Stomach (tissue), 4 donors: Measurements from ENCODE around the gene TRH.

Experiments
- CTCF ChIP-seq, 7 experiments: fragments of 450-650 bp in 4 of 7; fragments of 200-600 bp in 3 of 7; sonication (generic) in 3 of 7; IDR thresholded peaks; one replicate each; pipeline ENCODE4 v1.5.1; 2016 to 2019; ENCODE audit warnings: antibody characterized with exemption in 7 of 7, control low read depth in 2 of 7, mild to moderate bottlenecking in 1 of 7
- POLR2A ChIP-seq, 4 donors: fragments of 450-650 bp; IDR thresholded peaks; one replicate each; pipeline ENCODE4 v1.6.1; 2016; ENCODE audit warnings: antibody characterized with exemption in 4 of 4, control low read depth in 2 of 4, mild to moderate bottlenecking in 1 of 4, moderate library complexity in 1 of 4

DNA sequence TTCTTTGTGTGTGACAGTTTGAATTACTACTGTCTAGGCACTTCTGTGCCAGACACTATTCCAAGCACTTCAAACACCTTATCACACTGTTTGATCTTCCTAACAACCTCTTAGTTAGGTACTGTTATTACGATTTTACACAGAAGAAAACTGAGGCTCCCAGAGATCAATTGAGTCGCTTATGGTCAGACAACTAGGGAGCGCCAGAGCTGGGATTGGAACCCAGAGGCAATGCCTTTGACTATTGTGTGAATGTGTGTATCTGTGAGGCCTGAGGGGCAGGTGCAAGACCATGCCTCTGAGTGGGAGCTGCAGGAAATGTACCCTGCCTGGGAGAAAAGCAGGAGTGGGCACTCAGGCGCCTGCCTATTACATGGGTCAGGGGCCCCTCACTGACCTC lies 1.8 kb downstream of the TRH start:
- TF ChIP-seq CTCF (IDR thresholded peaks at IDR 0.05) (no peak), POLR2A (IDR thresholded peaks at IDR 0.05) (no peak)
